K562 (cell line): ENCODE data around the gene SLC7A9. TPM values are rescaled to one million over a fixed set of nuclear protein-coding genes. Genes with fewer than 3 reads are reported as not detected.
A peak's percentile ranks its signal among the peaks of the same experiment; 100 is the strongest.

ENCODE experiments used
- ARNT ChIP-seq, 2 experiments: fragments of 450-650 bp; IDR thresholded peaks; 2 replicates each; pipeline ENCODE4 v1.6.1; 2016; ENCODE audit warnings: mild to moderate bottlenecking in 1 of 2
- CHD4 ChIP-seq: fragments of 200-600 bp; sonication (generic); IDR thresholded peaks from 3 replicates; pipeline ENCODE4 v1.6.1; 2012; ENCODE audit warnings: low read depth, mild to moderate bottlenecking, mixed read lengths, low read length, inconsistent platforms; ENCODE audit not compliant: insufficient read depth, insufficient replicate concordance, poor library complexity, severe bottlenecking
- CREB3 ChIP-seq: fragments of 450-650 bp; conservative IDR thresholded peaks from 2 replicates; pipeline ENCODE4 v1.6.1; 2016; ENCODE audit warnings: missing genetic modification characterization, low read depth, mild to moderate bottlenecking, missing compliant biosample characterization, moderate library complexity
- CREB3L1 ChIP-seq: fragments of 450-650 bp; IDR thresholded peaks from 2 replicates; pipeline ENCODE4 v1.6.1; 2014; ENCODE audit warnings: low read depth, mild to moderate bottlenecking, moderate library complexity, borderline replicate concordance
- HLTF ChIP-seq: fragments of 450-650 bp; IDR thresholded peaks from 2 replicates; pipeline ENCODE4 v1.6.1; 2016
- IRF9 ChIP-seq: fragments of 450-650 bp; IDR thresholded peaks from 2 replicates; pipeline ENCODE4 v1.6.1; 2016; ENCODE audit warnings: missing biosample characterization, missing genetic modification characterization
- L3MBTL2 ChIP-seq: fragments of 450-650 bp; IDR thresholded peaks from 2 replicates; pipeline ENCODE4 v1.6.1; 2016; ENCODE audit warnings: mild to moderate bottlenecking, moderate library complexity
- MIER1 ChIP-seq: fragments of 450-650 bp; IDR thresholded peaks from 2 replicates; pipeline ENCODE4 v1.6.1; 2016; ENCODE audit warnings: antibody characterized with exemption, mild to moderate bottlenecking, low read depth
- PTTG1 ChIP-seq: fragments of 450-650 bp; IDR thresholded peaks from 2 replicates; pipeline ENCODE4 v1.6.1; 2016; ENCODE audit warnings: low read depth, mild to moderate bottlenecking, missing genetic modification characterization, missing compliant biosample characterization
- RBBP5 ChIP-seq: fragments of 200-600 bp; sonication (generic); IDR thresholded peaks from 2 replicates; pipeline ENCODE4 v1.6.1; 2012; ENCODE audit warnings: borderline replicate concordance, mild to moderate bottlenecking, low read length, control low read depth, inconsistent platforms; ENCODE audit not compliant: insufficient read depth, poor library complexity, severe bottlenecking
- SAFB ChIP-seq: fragments of 200-400 bp; formaldehyde crosslinking; IDR thresholded peaks from 2 replicates; pipeline ENCODE4 v1.6.1; 2017; ENCODE audit warnings: low read depth, low read length, borderline replicate concordance
- SIN3B ChIP-seq: fragments of 450-650 bp; IDR thresholded peaks from 2 replicates; pipeline ENCODE4 v1.6.1; 2017; ENCODE audit warnings: low read depth, mild to moderate bottlenecking, moderate library complexity
- TRIM24 ChIP-seq, 2 experiments: fragments of 450-650 bp; IDR thresholded peaks; 2 replicates each; pipeline ENCODE4 v1.6.1; 2016
- ZEB2 ChIP-seq: fragments of 450-650 bp; IDR thresholded peaks from 2 replicates; pipeline ENCODE4 v1.6.1; 2016
- ZFP36 ChIP-seq: fragments of 150-350 bp; IDR thresholded peaks from 2 replicates; pipeline ENCODE4 v1.6.1; 2018; ENCODE audit warnings: low read length, low read depth; ENCODE audit not compliant: partially characterized antibody
- ZNF280B ChIP-seq: fragments of 250-450 bp; sonication (Bioruptor Pico); IDR thresholded peaks from 2 replicates; pipeline ENCODE4 v1.5.1; 2021; ENCODE audit warnings: mild to moderate bottlenecking
- ZNF512 ChIP-seq: IDR thresholded peaks from 2 replicates; pipeline ENCODE4 v1.6.1; 2016; ENCODE audit warnings: missing genetic modification characterization, missing compliant biosample characterization
- ZNF696 ChIP-seq: fragments of 250-450 bp; sonication (Bioruptor Pico); conservative IDR thresholded peaks from 2 replicates; pipeline ENCODE4 v1.4.0; 2020; ENCODE audit warnings: mild to moderate bottlenecking, moderate library complexity
- polyA plus RNA-seq, 8 experiments: library from polyadenylated mRNA; depleted of rRNA in 4 of 8; stranded (reverse) in 5 of 8; unstranded in 3 of 8; fragments of >200 nt; fragmentation: Nextera tagmentation in 2 of 8; fragmentation: Illumina TruSeq in 1 of 8; extraction: Ambion mirVana in 2 of 8; extraction: Trizol in 1 of 8; gene quantifications; 2 replicates each; pipeline versions ENCODE4 v1.2.1 to v1.2.3, GENCODE V29; 2011 to 2014; ENCODE audit warnings: inconsistent platforms in 1 of 8, missing spikeins in 1 of 8
- total RNA-seq, 7 experiments: library from RNA; depleted of rRNA in 6 of 7; stranded (reverse); fragments of >200 nt in 6 of 7; fragmentation: Illumina TruSeq in 2 of 7; extraction: Trizol in 2 of 7; gene quantifications; 2 replicates each; pipeline versions ENCODE4 v1.2.1 to v1.2.3, GENCODE V29; 2011 to 2021; ENCODE audit warnings: low replicate concordance in 1 of 7

SLC7A9 gene
- total and polyA plus RNA-seq, 9 of the 15 experiments (the other 6 are each of a cell fraction or from before 2014, with no cell fraction given), result not detected

GRCh38 chr19:32891609-32892008 lies 22.0 kb upstream of the SLC7A9 start (continued):
- TF ChIP-seq IRF9 (tag), result 0 out of 2 replicates have a peak, but pooled peaks have one; percentile 12
- no peak for TF ChIP-seq ZNF696 (CRISPR knock-in tag)
- TF ChIP-seq ZNF280B (CRISPR knock-in tag), result 0 out of 2 replicates have a peak, but pooled peaks have one; percentile 36
- TF ChIP-seq RBBP5, result no peak
- TF ChIP-seq SAFB, result no peak
- TF ChIP-seq ZNF512 (tag), result peak; percentile 84
- TF ChIP-seq L3MBTL2, result no peak
- no peak for TF ChIP-seq CHD4
- peak; percentile 12 to 73; a peak in 2 of 4 replicates for TF ChIP-seq TRIM24 (IDR thresholded peaks at IDR 0.05)
- TF ChIP-seq SIN3B, result no peak
- peak in 1 of 2 experiments; percentile 70; a peak in 1 of 4 replicates for TF ChIP-seq ARNT (IDR thresholded peaks at IDR 0.05)
- peak; percentile 92 for TF ChIP-seq HLTF
- TF ChIP-seq PTTG1 (tag), result no peak
- 0 out of 2 replicates have a peak, but pooled peaks have one; percentile 47 for TF ChIP-seq MIER1
- peak; percentile 56; the same call in 1 of the 2 replicates for TF ChIP-seq ZEB2
- TF ChIP-seq ZFP36, result no peak
- TF ChIP-seq CREB3 (tag), result no peak
- TF ChIP-seq CREB3L1, result no peak
